Hematopoietic multipotent progenitor cell (in vitro differentiated cells): ENCODE results near the gene PCDHGA5. TPM values are rescaled to one million over a fixed set of nuclear protein-coding genes. Genes with fewer than 3 reads are reported as not detected.
A peak's percentile ranks its signal among the peaks of the same experiment; 100 is the strongest.
"Not testable (repeated sequence)": the region's sequence is repeated elsewhere in the genome, so short reads cannot be mapped to it uniquely, and the experiment has no call there.

Experiments
- DNase-seq, 3 donors: peaks; one replicate each; pipeline ENCODE4 v3.0.0-alpha.2; 2011 to 2015; ENCODE audit warnings: low read depth in 2 of 3, low spot score in 2 of 3
- total RNA-seq: library from RNA; depleted of rRNA; stranded (reverse); fragments of >200 nt; gene quantifications from one replicate; pipeline ENCODE4 v1.2.3, GENCODE V29; 2012

PCDHGA5 gene
- total RNA-seq, 1 donor = 1.1 TPM

- DNase-seq = no peak
These were observed 19.4 kb downstream of the PCDHGA5 start for GRCh38 chr5:141383345-141383744.

DNA sequence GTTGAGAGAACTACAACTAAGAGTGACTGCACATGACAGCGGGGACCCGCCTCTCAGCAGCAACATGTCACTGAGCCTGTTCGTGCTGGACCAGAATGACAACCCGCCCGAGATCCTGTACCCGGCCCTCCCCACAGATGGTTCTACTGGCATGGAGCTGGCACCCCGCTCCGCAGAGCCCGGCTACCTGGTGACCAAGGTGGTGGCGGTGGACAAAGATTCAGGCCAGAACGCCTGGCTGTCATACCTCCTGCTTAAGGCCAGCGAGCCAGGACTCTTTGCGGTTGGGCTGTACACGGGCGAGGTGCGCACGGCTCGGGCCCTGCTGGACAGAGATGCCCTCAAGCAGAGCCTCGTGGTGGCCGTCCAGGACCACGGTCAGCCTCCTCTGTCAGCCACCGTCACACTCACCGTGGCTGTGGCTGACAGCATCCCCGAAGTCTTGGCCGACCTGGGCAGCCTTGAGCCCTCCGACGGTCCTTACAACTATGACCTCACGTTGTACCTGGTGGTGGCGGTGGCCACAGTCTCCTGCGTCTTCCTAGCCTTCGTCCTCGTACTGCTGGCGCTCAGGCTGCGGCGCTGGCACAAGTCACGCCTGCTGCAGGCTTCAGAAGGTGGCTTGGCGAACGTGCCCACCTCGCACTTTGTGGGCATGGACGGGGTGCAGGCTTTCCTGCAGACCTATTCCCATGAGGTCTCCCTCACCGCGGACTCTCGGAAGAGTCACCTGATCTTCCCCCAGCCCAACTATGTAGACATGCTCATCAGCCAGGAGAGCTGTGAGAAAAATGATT, 20.7 kb downstream of the PCDHGA5 start:
- no peak for DNase-seq

DNA sequence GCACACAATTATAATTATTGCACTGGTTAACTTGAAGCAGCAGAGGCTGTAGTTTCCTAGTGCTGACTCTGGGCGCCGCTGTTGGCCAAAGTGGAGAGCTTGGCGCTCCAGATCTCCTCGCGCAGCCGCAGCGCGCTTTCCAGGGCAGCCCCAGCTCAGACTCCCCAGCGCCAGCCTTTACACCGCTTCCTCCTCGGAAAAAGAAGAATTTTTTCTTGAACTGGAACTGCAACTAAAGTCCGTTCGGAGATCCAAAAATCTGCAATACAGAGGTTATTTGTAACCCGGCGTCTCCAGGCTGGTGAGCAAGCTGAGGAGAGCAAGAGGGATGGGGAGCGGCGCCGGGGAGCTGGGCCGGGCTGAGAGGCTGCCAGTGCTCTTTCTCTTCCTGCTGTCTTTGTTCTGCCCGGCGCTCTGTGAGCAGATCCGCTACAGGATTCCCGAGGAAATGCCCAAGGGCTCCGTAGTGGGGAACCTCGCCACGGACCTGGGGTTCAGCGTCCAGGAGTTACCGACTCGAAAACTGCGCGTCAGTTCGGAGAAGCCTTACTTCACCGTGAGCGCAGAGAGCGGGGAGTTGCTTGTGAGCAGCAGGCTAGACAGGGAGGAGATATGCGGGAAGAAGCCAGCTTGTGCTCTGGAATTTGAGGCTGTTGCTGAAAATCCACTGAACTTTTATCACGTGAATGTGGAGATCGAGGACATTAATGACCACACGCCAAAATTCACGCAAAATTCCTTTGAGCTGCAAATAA, 23.8 kb downstream of the PCDHGA5 start, which contains the start of gene PCDHGB4:
PCDHGB4 (plus strand) TSS at position 142 of the 755 bp plus-strand sequence; CDS start at position 329, 187 bp downstream.
- peak in 1 of 3 donors; percentile 59 for DNase-seq

- DNase-seq = no peak
These were observed 24.7 kb downstream of the PCDHGA5 start for GRCh38 chr5:141388661-141389060.

- no peak for DNase-seq
These were observed 25.4 kb downstream of the PCDHGA5 start for GRCh38 chr5:141389153-141390042.

DNA sequence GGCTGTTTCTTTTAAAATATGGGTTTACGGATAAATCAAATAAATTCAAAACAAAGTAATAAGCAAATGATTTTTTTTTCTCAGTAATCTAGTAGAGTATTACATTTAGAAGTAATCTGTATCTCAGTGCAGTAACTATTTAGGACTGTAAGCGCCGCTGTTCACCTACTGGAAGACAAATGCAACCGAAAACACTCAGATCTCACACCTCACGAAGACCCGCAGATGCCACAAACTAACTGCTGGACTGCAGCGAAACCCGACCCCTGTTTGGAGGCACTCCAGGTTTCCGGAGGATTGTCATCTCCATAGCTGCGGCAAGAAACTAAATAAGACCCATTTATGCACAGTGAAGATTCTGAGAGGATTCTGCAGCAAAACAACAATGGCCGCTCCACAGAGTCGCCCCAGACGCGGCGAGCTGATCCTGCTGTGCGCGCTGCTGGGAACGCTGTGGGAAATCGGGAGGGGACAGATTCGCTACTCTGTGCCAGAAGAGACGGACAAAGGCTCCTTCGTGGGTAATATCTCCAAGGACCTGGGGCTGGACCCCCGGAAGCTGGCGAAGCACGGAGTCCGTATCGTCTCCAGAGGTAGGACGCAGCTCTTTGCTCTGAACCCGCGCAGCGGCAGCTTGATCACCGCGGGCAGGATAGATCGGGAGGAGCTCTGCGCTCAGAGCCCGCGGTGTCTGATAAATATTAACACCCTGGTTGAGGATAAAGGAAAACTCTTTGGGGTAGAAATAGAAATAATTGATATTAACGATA, 28.7 kb downstream of the PCDHGA5 start, which contains the start of gene PCDHGA8:
PCDHGA8 (plus strand) TSS at position 205 of the 770 bp plus-strand sequence; CDS start at position 386, 181 bp downstream.
- no peak for DNase-seq

- DNase-seq = no peak
These were observed 29.3 kb downstream of the PCDHGA5 start for GRCh38 chr5:141393267-141393666.

- not testable (repeated sequence) for DNase-seq
These were observed 30.6 kb downstream of the PCDHGA5 start for GRCh38 chr5:141394401-141395187.

GRCh38 chr5:141397756-141398551, 34.0 kb downstream of the PCDHGA5 start, which contains the start of gene PCDHGB5:
PCDHGB5 (plus strand) TSS chr5:141397947; CDS start chr5:141398128, 181 bp downstream.
- peak in 1 of 3 donors; percentile 66 for DNase-seq

GRCh38 chr5:141398608-141399007, 34.6 kb downstream of the PCDHGA5 start:
- DNase-seq = no peak

DNA sequence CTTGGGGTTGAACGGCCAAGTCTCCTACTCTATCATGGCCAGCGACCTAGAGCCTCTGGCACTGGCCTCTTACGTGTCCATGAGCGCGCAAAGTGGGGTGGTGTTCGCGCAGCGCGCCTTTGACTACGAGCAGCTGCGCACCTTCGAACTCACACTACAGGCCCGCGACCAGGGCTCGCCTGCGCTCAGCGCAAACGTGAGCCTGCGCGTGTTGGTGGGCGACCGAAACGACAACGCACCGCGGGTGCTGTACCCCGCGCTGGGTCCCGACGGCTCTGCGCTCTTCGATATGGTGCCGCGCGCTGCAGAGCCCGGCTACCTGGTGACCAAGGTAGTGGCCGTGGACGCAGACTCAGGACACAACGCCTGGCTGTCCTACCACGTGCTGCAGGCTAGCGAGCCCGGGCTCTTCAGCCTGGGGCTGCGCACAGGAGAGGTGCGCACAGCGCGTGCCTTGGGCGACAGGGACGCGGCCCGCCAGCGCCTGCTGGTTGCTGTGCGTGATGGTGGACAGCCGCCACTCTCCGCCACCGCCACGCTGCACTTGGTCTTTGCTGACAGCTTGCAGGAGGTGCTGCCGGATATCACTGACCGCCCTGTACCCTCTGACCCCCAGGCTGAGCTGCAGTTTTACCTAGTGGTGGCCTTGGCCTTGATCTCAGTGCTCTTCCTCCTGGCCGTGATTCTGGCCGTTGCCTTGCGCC, 35.7 kb downstream of the PCDHGA5 start:
- DNase-seq = no peak

GRCh38 chr5:141402553-141403243, 38.7 kb downstream of the PCDHGA5 start, which contains the start of gene PCDHGA9:
PCDHGA9 (plus strand) TSS chr5:141402778; CDS start chr5:141402953, 175 bp downstream.
- DNase-seq = no peak

DNA sequence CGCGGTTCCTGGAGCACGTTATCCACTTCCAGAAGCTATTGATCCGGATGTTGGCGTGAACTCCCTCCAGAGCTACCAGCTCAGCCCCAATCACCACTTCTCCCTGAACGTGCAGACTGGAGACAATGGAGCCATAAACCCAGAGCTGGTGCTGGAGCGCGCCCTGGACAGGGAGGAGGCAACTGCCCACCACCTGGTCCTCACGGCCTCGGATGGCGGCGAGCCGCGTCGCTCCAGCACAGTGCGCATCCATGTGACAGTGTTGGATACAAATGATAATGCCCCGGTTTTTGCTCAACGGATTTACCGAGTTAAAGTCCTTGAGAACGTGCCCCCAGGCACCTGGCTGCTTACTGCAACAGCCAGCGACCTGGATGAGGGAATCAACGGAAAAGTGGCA, 39.4 kb downstream of the PCDHGA5 start:
- no peak for DNase-seq

- peak in 2 of 3 donors; percentile 42 to 58 for DNase-seq
These were observed 44.0 kb downstream of the PCDHGA5 start, which contains the start of gene PCDHGB6 for GRCh38 chr5:141407790-141408505. PCDHGB6 (plus strand) TSS chr5:141408021; CDS start chr5:141408203, 182 bp downstream.

- no peak for DNase-seq
These were observed 45.8 kb downstream of the PCDHGA5 start for GRCh38 chr5:141409598-141410306.
